ENCODE measurements around the gene DLGAP3.

GRCh38 chr1:34831721-34832246, 97.7 kb downstream of the DLGAP3 start:
- TF ChIP-seq, protein P1, sequence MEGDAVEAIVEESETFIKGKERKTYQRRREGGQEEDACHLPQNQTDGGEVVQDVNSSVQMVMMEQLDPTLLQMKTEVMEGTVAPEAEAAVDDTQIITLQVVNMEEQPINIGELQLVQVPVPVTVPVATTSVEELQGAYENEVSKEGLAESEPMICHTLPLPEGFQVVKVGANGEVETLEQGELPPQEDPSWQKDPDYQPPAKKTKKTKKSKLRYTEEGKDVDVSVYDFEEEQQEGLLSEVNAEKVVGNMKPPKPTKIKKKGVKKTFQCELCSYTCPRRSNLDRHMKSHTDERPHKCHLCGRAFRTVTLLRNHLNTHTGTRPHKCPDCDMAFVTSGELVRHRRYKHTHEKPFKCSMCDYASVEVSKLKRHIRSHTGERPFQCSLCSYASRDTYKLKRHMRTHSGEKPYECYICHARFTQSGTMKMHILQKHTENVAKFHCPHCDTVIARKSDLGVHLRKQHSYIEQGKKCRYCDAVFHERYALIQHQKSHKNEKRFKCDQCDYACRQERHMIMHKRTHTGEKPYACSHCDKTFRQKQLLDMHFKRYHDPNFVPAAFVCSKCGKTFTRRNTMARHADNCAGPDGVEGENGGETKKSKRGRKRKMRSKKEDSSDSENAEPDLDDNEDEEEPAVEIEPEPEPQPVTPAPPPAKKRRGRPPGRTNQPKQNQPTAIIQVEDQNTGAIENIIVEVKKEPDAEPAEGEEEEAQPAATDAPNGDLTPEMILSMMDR (IDR thresholded peaks at IDR 0.05): no peak
- TF ChIP-seq POLR2A (IDR thresholded peaks at IDR 0.05): no peak
